Measurements from ENCODE around the gene ZCCHC17.

The ZCCHC17 gene

DNA sequence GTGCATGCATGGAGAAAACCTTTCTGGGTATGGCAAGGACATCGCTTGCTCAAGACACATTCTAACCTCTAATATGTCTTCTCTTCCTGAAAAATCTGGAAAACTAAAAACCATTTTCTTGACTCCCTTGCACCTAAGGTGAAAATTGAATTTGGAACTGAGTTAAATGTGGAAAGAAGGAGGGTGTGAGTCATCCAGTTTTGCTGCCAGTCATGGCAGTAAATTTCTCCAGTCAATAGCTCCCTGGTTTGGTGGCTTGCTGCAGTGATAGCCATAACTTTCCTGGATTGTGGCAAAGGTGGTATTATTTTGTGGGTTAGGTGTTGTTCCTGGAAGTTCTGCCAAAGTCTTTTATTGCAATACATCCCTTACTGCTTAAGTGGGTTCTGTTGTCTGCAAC is 2.5 kb downstream of the ZCCHC17 start:
- Histone ChIP-seq H2AFZ (ENCODE audit: low read length) (no peak overlapping the region), H3K4me3 (ENCODE audit: low read length) (no peak overlapping the region), H3K27ac (ENCODE audit: low read length) (no peak overlapping the region), H3K4me2 (ENCODE audit: low read depth, low read length) (no peak overlapping the region), H3K36me3 (replicated peaks; ENCODE audit: insufficient read depth, low read length) (no peaks in the 10 kb centered on the region; the same call in 1 of the 2 replicates), H3K4me1 (ENCODE audit: low read length) (peaks cover 12% of the 10 kb centered on the region), H3F3A (ENCODE audit: insufficient read depth, low read length) (no peaks in the 10 kb centered on the region), H3K9me2 (replicated peaks; ENCODE audit: insufficient read depth, low read length) (no peaks in the 10 kb centered on the region), H3K9me3 (replicated peaks; ENCODE audit: insufficient read depth, low read length) (no peaks in the 10 kb centered on the region), H3K9ac (ENCODE audit: low read length) (no peak overlapping the region), H3K27me3 (replicated peaks; ENCODE audit: insufficient read depth, low read length) (no peaks in the 10 kb centered on the region), H4K20me1 (ENCODE audit: insufficient read depth, low read length) (no peaks in the 10 kb centered on the region), H3K79me2 (ENCODE audit: low read length) (peaks cover 59% of the 10 kb centered on the region)
- TF ChIP-seq, protein P1, sequence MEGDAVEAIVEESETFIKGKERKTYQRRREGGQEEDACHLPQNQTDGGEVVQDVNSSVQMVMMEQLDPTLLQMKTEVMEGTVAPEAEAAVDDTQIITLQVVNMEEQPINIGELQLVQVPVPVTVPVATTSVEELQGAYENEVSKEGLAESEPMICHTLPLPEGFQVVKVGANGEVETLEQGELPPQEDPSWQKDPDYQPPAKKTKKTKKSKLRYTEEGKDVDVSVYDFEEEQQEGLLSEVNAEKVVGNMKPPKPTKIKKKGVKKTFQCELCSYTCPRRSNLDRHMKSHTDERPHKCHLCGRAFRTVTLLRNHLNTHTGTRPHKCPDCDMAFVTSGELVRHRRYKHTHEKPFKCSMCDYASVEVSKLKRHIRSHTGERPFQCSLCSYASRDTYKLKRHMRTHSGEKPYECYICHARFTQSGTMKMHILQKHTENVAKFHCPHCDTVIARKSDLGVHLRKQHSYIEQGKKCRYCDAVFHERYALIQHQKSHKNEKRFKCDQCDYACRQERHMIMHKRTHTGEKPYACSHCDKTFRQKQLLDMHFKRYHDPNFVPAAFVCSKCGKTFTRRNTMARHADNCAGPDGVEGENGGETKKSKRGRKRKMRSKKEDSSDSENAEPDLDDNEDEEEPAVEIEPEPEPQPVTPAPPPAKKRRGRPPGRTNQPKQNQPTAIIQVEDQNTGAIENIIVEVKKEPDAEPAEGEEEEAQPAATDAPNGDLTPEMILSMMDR (IDR thresholded peaks at IDR 0.05; ENCODE audit: low read length): no peak
- TF ChIP-seq EZH2phosphoT487 (IDR thresholded peaks at IDR 0.05; ENCODE audit: low read length) (no peak), EZH2 (optimal IDR thresholded peaks at IDR 0.05; ENCODE audit: low read depth, low read length) (no peak)
- DNase-seq: no peak

DNA sequence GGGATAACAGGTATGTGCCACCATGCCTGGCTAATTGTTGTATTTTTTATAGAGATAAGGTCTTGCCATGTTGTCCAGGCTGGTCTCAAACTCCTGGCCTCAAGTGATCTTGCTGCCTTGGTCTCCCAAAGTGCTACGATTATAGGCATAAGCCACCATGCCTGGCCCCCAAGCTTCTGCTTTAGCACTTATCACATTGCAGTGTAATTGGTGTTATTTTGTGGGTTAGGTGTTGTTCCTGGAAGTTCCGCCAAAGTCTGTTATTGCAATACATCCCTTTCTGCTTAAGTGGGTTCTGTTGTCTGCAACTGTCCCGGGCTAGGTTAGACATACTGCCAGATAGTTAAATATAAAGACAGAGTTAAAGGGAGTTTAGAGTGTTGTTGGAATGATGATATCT is 3.4 kb downstream of the ZCCHC17 start:
- no peak overlapping the region for H3K4me2 ChIP-seq (ENCODE audit: low read depth, low read length)
- peaks cover 8% of the 10 kb centered on the region for H3K4me1 ChIP-seq (ENCODE audit: low read length)
- H3K79me2 ChIP-seq (ENCODE audit: low read length): peaks cover 53% of the 10 kb centered on the region
- no peaks in the 10 kb centered on the region for H3K9me3 ChIP-seq (replicated peaks; ENCODE audit: insufficient read depth, low read length)
- no peak overlapping the region for H3K9ac ChIP-seq (ENCODE audit: low read length)
- H3F3A ChIP-seq (ENCODE audit: insufficient read depth, low read length): no peaks in the 10 kb centered on the region
- no peak overlapping the region for H2AFZ ChIP-seq (ENCODE audit: low read length)
- no peaks in the 10 kb centered on the region for H4K20me1 ChIP-seq (ENCODE audit: insufficient read depth, low read length)
- no peaks in the 10 kb centered on the region for H3K27me3 ChIP-seq (replicated peaks; ENCODE audit: insufficient read depth, low read length)
- no peaks in the 10 kb centered on the region for H3K36me3 ChIP-seq (replicated peaks; ENCODE audit: insufficient read depth, low read length)
- TF ChIP-seq EZH2 (optimal IDR thresholded peaks at IDR 0.05; ENCODE audit: low read depth, low read length): no peak
- TF ChIP-seq EZH2phosphoT487 (IDR thresholded peaks at IDR 0.05; ENCODE audit: low read length): no peak
- TF ChIP-seq, protein P1 (IDR thresholded peaks at IDR 0.05; ENCODE audit: low read length): no peak
- no peak for DNase-seq
- H3K4me3 ChIP-seq (ENCODE audit: low read length): no peak overlapping the region
- H3K27ac ChIP-seq (ENCODE audit: low read length): no peak overlapping the region
- H3K9me2 ChIP-seq (replicated peaks; ENCODE audit: insufficient read depth, low read length): no peaks in the 10 kb centered on the region

DNA sequence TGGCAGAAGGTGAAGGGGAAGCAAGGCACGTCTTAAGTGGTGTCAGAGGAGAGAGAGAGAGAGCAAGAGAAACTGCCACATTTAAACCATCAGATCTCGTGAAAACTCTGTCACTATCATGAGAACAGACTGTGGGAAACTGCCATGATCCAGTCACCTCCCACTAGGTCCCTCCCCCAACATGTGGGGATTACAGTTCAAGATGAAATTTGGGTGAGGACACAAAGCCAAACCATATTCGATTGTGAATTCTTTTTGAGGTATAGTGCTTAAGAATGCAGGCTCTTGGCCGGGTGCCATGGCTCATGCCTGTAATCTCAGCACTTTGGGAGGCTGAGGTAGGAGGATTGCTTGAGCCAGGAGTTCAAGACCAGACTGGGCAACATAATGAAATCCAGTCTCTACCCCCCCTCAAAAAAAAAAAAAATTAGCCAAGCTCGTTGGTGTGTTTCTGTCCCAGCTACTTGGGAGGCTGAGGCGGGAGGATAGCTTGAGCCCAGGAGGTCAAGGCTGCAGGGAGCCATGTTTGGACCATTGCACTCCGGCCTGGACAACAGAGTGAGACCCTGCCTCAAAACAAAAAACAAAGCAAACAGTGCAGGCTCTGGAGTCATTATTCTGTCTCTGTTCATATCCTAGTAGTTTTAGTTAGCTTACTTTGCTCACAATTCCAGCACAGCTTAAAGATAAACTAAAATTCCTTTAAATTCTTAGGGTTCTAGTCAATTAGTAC is 6.0 kb downstream of the ZCCHC17 start:
- DNase-seq: no peak
- Histone ChIP-seq H3K36me3 (replicated peaks; ENCODE audit: insufficient read depth, low read length) (no peaks in the 10 kb centered on the region), H2AFZ (ENCODE audit: low read length) (no peak overlapping the region), H3K9ac (ENCODE audit: low read length) (no peak overlapping the region), H3K4me3 (ENCODE audit: low read length) (no peak overlapping the region), H3K4me1 (ENCODE audit: low read length) (peaks cover 2% of the 10 kb centered on the region), H3F3A (ENCODE audit: insufficient read depth, low read length) (no peaks in the 10 kb centered on the region), H3K79me2 (ENCODE audit: low read length) (peaks cover 29% of the 10 kb centered on the region), H3K4me2 (ENCODE audit: low read depth, low read length) (no peak overlapping the region), H3K27ac (ENCODE audit: low read length) (no peak overlapping the region), H3K27me3 (replicated peaks; ENCODE audit: insufficient read depth, low read length) (no peaks in the 10 kb centered on the region), H3K9me2 (replicated peaks; ENCODE audit: insufficient read depth, low read length) (no peaks in the 10 kb centered on the region), H4K20me1 (ENCODE audit: insufficient read depth, low read length) (no peaks in the 10 kb centered on the region), H3K9me3 (replicated peaks; ENCODE audit: insufficient read depth, low read length) (no peaks in the 10 kb centered on the region)
- no peak for TF ChIP-seq EZH2phosphoT487 (IDR thresholded peaks at IDR 0.05; ENCODE audit: low read length)
- TF ChIP-seq, protein P1 (IDR thresholded peaks at IDR 0.05; ENCODE audit: low read length): no peak
- TF ChIP-seq EZH2 (optimal IDR thresholded peaks at IDR 0.05; ENCODE audit: low read depth, low read length): no peak

Measured in MM.1S (cell line).